Measurements from ENCODE around the gene DACH2.
A peak's percentile ranks its signal among the peaks of the same experiment; 100 is the strongest.
"Not testable (repeated sequence)": the region's sequence is repeated elsewhere in the genome, so short reads cannot be mapped to it uniquely, and the experiment has no call there.

The DACH2 gene

DNA sequence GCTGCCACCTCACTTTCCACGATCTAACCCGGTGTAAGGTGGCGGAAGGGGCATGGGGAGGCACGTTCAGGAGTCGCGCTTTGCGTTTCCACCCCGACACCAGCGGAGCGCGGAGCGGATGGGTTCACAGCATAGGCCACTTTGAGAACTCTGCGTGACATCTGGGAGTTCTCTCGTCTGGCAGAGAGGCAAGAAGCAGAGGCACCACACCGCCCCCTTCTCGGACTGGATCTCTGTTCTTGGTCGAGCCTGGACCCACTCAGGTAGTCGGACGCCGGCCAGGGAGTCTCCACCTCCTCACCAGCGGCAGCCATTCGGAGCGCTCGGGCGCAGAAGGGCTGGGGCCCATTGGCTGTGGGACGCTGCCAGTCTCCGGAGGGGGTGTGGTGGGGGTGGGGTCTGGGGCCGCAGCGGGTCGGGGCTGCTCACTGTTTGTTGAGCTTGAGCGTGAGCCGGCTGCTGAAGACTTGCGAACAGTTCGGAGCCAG is at the start of gene DACH2:
Gene DACH2, plus strand, starts transcription at position 428 of the 488 bp plus-strand sequence.
- peak; percentile 2 for DNase-seq (ENCODE audit: low read depth)

GRCh38 chrX:86102341-86102740 is 45.9 kb upstream of the DACH2 start:
- DNase-seq (ENCODE audit: low read depth) = no peak

- DNase-seq (ENCODE audit: low read depth) = no peak
Measured at GRCh38 chrX:86103061-86103460, 45.2 kb upstream of the DACH2 start.

GRCh38 chrX:86104526-86104925 is 43.7 kb upstream of the DACH2 start:
- DNase-seq (ENCODE audit: low read depth) = no peak

DNA sequence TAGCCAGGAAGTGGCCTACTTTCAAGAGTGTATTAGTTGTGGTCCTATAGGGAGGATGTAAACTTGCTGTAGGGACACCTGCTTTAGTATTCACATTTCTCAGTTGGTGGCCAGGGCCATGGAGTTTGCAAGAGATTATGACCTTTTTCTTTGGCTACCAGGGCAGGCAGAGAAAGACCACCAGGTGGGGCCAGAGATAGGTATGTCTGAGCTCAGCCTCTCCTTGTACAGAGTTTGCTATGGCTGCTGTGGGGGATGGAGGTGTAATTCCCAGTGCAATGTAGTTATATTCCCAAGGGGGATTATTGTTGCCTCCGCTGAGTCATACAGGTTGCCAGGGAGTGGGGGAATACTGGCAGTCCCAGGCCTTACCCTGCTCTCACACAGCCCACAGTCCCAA is 26.3 kb upstream of the DACH2 start:
- no peak for DNase-seq (ENCODE audit: low read depth)

DNA sequence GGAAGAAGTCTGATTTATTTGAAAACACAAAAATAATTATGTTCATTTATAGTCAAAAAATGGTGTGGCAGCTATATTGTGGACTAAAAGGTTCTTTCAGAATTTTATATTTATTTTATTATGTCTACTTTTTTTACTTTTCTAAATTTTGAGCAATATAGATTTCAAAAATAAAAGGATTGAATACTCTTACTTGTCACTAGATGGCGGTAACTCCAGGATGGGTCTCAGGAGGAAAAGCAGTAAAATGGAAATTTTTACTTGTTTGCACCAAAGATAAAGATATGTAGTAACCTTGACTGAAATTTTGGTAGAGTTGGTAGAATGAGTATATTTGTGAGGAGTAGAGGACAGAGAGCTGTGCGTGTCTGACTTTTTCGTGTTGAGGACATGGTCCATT is 14.5 kb upstream of the DACH2 start:
- peak; percentile 23 for DNase-seq (ENCODE audit: low read depth)

- peak; percentile 28 for DNase-seq (ENCODE audit: low read depth)
Measured at GRCh38 chrX:86137071-86137470, 11.2 kb upstream of the DACH2 start.

DNA sequence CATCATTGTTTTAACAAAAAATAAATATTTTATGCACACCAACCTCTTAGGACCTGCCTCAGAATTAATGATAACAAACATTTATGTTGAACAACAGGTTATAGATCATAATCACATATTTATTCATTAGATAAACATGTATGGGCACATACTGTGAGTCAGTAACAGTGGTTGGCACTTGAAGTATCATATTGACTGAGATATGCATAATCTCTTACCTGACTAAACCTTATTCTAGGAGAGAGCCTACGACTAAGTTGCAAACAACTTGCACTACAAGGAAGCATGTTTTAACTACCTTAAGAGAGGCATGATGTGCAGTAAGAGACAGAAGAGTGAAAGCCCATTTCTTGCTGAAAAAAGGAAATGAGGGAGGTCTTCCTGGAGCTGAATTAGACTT is 6.5 kb upstream of the DACH2 start:
- DNase-seq (ENCODE audit: low read depth) = no peak

GRCh38 chrX:86146102-86146501 is 2.1 kb upstream of the DACH2 start:
- DNase-seq (ENCODE audit: low read depth) = no peak

DNA sequence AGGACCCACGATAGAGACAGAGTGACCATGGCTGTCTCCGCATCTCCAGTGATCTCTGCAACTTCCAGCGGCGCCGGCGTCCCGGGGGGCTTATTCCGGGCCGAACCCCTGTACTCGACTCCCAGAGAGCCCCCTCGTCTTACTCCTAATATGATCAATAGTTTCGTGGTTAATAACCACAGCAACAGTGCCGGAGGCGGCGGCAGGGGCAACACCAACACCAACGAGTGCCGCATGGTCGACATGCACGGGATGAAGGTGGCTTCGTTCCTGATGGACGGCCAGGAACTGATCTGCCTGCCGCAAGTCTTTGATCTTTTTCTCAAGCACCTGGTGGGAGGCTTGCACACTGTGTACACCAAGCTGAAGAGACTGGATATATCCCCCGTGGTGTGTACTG is 343 bp downstream of the DACH2 start:
- no peak for DNase-seq (ENCODE audit: low read depth)

DNA sequence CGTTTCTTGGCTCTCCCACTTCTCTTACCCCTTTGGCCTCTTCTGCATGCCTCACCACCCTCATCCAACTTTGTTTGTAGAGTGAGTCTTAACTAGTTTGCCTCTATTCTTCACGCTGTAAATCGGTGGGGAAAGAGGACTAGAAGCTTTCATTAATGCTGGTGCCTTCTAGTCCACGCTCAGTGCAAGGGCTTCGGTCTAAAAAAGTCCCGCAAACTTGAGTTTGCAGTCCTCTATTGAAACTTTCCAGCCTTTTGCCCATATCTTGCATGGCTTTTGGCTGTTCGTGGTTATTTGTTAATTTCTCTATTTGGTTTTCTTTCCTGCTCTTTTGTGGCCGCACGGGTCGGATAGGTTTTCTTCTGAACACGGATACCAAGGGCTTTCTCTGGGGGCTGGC is 868 bp downstream of the DACH2 start:
- DNase-seq (ENCODE audit: low read depth) = no peak

DNA sequence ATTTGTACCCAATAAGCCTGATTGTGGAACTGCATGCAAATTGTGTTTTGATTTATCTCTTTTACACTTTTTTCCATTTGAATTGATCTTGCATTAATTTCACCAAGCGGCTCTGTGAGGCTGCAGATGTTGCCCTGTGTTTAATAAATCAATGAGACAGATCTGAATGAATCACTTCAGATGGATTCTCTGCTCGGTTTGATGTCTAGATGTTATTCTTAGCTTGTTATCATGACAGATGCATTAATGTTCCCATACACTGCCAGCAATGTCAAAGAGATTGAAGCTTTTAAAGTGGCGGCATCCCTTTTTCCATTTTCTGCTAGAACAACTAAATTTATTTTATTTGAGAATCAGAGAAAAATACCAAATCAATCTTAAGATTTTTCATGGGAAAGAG is 6.3 kb downstream of the DACH2 start:
- no peak for DNase-seq (ENCODE audit: low read depth)

GRCh38 chrX:86171366-86171765 is 23.1 kb downstream of the DACH2 start:
- peak; percentile 9 for DNase-seq (ENCODE audit: low read depth)

- no peak for DNase-seq (ENCODE audit: low read depth)
Measured at GRCh38 chrX:86178906-86179305, 30.7 kb downstream of the DACH2 start.

DNA sequence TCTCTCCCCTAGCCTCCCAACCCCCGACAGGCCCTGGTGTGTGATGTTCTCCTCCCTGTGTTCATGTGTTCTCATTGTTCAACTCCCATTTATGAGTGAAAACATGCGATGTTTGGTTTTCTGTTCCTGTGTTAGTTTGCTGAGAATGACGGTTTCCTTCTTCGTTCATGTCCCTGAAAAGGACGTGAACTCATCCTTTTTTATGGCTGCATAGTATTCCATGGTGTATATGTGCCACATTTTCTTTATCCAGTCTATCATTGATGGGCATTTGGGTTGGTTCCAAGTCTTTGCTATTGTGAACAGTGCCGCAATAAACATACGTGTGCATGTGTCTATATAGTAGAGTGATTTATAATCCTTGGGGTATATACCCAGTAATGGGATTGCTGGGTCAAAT is 33.1 kb downstream of the DACH2 start:
- not testable (repeated sequence) for DNase-seq (ENCODE audit: low read depth)

DNA sequence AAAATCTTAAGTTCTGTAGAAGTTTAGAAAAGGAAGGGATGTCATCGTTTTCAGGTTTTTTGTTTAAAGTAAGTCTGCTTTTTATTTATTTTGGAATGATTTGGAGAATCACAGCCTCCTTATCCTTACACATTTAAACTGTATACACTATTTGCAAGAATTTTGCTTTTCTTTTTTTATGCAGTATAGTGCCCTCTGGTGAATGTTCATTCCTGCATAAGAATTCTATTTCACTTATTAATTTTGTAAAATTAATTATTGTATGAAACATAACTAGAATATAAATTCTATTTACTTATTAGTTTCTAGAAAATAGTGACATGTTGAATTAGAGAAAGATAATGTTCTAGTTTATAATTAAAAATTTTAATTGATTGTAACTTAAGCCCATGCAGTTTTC is 44.6 kb downstream of the DACH2 start:
- DNase-seq (ENCODE audit: low read depth) = no peak

GRCh38 chrX:86194758-86195157 is 46.5 kb downstream of the DACH2 start:
- no peak for DNase-seq (ENCODE audit: low read depth)

GRCh38 chrX:86195343-86195742 is 47.1 kb downstream of the DACH2 start:
- DNase-seq (ENCODE audit: low read depth) = no peak

DNA sequence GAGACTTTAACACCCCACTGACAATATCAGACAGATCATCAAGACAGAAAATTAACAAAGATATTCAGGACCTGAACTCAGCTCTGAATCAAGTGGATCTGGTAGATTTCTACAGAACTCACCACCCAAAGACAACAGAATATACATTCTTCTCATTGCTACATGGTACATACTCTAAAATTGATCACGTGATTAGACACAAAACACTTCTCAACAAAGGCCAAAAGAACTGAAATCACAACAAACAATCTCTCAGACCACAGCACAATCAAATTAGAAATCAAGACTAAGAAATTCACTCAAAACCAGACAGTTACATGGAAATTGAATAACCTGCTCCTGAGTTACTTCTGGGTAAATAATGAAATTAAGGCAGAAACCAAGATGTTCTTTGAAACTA is 49.6 kb downstream of the DACH2 start:
- DNase-seq (ENCODE audit: low read depth) = no peak

DNA sequence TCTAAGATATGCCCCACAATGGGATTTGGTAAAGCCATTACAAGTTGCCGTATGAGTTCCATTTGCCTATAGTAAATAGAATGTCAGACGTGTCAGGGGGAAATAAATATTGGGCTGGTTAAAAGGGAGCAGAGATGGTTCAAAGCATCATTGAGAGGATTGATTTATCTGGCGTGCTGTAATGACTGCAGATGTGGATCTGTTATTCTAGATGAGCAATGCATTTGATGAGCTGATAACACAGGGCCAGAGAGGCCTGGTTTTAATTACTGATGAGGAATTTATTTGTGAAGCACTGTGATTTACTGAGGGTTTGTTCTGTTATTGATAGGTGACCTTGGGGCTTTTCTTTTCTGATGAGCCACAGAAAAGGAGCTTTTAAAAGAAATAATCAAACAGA is 62.5 kb downstream of the DACH2 start:
- DNase-seq (ENCODE audit: low read depth) = no peak

DNA sequence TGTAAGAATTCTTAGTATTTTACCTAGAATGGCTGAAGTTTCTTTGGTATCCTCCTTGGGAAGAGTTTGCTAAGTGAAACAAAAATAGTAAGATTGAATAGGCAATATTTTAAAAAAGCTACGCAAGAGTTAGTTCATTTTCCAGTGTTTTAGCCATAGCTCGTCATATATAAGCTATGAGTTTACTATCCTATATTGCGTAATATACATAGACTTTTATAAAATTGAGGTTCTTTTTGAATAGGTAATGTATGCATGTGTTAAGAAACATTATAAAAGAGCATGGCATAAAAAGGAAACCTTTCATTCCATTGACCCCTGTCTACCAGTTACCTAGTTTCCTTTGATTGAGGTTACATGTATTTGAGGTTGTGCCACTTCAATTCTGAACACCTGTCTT is 67.0 kb downstream of the DACH2 start:
- no peak for DNase-seq (ENCODE audit: low read depth)

DNA sequence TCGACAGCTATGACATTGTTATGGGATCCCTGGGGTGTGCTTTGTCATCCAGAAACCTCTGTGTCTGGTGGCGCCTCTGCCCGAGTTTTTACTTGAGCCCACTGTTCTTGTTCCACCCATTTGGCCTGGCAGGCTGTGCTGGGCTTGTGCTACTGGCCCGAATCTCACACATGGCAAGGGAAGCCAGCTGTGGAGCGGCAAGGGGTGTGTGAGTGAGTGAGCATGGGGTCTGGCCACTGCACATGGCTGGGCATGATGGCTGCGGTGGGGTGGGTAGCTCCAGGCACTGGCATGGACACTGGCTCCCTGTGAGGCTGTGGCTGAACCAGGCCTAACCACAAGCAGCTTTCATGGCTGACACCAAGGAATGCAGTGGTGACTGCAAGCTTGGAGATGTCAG is 89.2 kb downstream of the DACH2 start:
- DNase-seq (ENCODE audit: low read depth) = no peak

- no peak for DNase-seq (ENCODE audit: low read depth)
Measured at GRCh38 chrX:86241547-86241946, 93.3 kb downstream of the DACH2 start.

- DNase-seq (ENCODE audit: low read depth) = no peak
Measured at GRCh38 chrX:86263526-86263925, 115.3 kb downstream of the DACH2 start.

GRCh38 chrX:86295293-86295692 is 147.0 kb downstream of the DACH2 start:
- DNase-seq (ENCODE audit: low read depth) = no peak
